22Rv1 (cell line): ENCODE data around the gene TGDS.

ENCODE experiments used
- ZFX ChIP-seq: fragments of 450-650 bp; IDR thresholded peaks from 2 replicates; pipeline ENCODE4 v1.6.1; 2017; ENCODE audit warnings: antibody characterized with exemption, borderline replicate concordance
- TF ChIP-seq, protein P1 (sequence below): fragments of 450-650 bp; IDR thresholded peaks from 2 replicates; pipeline ENCODE4 v1.5.1; 2017; ENCODE audit warnings: mild to moderate bottlenecking

- TF ChIP-seq, protein P1, sequence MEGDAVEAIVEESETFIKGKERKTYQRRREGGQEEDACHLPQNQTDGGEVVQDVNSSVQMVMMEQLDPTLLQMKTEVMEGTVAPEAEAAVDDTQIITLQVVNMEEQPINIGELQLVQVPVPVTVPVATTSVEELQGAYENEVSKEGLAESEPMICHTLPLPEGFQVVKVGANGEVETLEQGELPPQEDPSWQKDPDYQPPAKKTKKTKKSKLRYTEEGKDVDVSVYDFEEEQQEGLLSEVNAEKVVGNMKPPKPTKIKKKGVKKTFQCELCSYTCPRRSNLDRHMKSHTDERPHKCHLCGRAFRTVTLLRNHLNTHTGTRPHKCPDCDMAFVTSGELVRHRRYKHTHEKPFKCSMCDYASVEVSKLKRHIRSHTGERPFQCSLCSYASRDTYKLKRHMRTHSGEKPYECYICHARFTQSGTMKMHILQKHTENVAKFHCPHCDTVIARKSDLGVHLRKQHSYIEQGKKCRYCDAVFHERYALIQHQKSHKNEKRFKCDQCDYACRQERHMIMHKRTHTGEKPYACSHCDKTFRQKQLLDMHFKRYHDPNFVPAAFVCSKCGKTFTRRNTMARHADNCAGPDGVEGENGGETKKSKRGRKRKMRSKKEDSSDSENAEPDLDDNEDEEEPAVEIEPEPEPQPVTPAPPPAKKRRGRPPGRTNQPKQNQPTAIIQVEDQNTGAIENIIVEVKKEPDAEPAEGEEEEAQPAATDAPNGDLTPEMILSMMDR = no peak
- TF ChIP-seq ZFX = no peak
Measured at GRCh38 chr13:94602467-94602866, 6.5 kb upstream of the TGDS start.
